Measurements from ENCODE around the gene SNX30. TPM values are rescaled to one million over a fixed set of nuclear protein-coding genes. Genes with fewer than 3 reads are reported as not detected.
"Not testable (repeated sequence)": the region's sequence is repeated elsewhere in the genome, so short reads cannot be mapped to it uniquely, and the experiment has no call there.

The SNX30 gene
- total RNA-seq (2014; rRNA removed), result 6.8 and 7.9 TPM in 2 replicates
- 3.7 TPM for polyA plus RNA-seq (2012)

GRCh38 chr9:112750016-112750763 lies at the start of gene SNX30:
Gene SNX30, plus strand, starts transcription at chr9:112750760. Its CDS starts 242 bp downstream, at chr9:112751002.
- peak; percentile 86 for DNase-seq (ENCODE audit: low read depth)

- no peak for DNase-seq (ENCODE audit: low read depth)
Measured at GRCh38 chr9:112703304-112703703, 47.3 kb upstream of the SNX30 start.

- peak; percentile 14 for DNase-seq (ENCODE audit: low read depth)
Measured at GRCh38 chr9:112705768-112706427, 44.7 kb upstream of the SNX30 start.

- peak; percentile 22 for DNase-seq (ENCODE audit: low read depth)
Measured at GRCh38 chr9:112711050-112711689, 39.4 kb upstream of the SNX30 start.

GRCh38 chr9:112712678-112713077 lies 37.9 kb upstream of the SNX30 start:
- no peak for DNase-seq (ENCODE audit: low read depth)

GRCh38 chr9:112717661-112718331 lies 32.8 kb upstream of the SNX30 start, which contains the start of gene INIP:
Gene INIP, minus strand, starts transcription at chr9:112718117. Its CDS starts 1,632 bp downstream, at chr9:112716485.
- peak; percentile 96 for DNase-seq (ENCODE audit: low read depth)

GRCh38 chr9:112719241-112719691 lies 31.3 kb upstream of the SNX30 start:
- no peak for DNase-seq (ENCODE audit: low read depth)

- DNase-seq (ENCODE audit: low read depth), result no peak
Measured at GRCh38 chr9:112719696-112720095, 30.9 kb upstream of the SNX30 start.

- DNase-seq (ENCODE audit: low read depth), result no peak
Measured at GRCh38 chr9:112720113-112720780, 30.3 kb upstream of the SNX30 start.

GRCh38 chr9:112722749-112723148 lies 27.8 kb upstream of the SNX30 start:
- DNase-seq (ENCODE audit: low read depth), result not testable (repeated sequence)

- no peak for DNase-seq (ENCODE audit: low read depth)
Measured at GRCh38 chr9:112725961-112726360, 24.6 kb upstream of the SNX30 start.

GRCh38 chr9:112726428-112726827 lies 24.1 kb upstream of the SNX30 start:
- no peak for DNase-seq (ENCODE audit: low read depth)

GRCh38 chr9:112728401-112728800 lies 22.2 kb upstream of the SNX30 start:
- DNase-seq (ENCODE audit: low read depth), result no peak

GRCh38 chr9:112731971-112732370 lies 18.6 kb upstream of the SNX30 start:
- DNase-seq (ENCODE audit: low read depth), result no peak

- no peak for DNase-seq (ENCODE audit: low read depth)
Measured at GRCh38 chr9:112734892-112735291, 15.7 kb upstream of the SNX30 start.

GRCh38 chr9:112743216-112743836 lies 7.2 kb upstream of the SNX30 start:
- DNase-seq (ENCODE audit: low read depth), result no peak

- DNase-seq (ENCODE audit: low read depth), result no peak
Measured at GRCh38 chr9:112744177-112744576, 6.4 kb upstream of the SNX30 start.

GRCh38 chr9:112747094-112747493 lies 3.5 kb upstream of the SNX30 start:
- no peak for DNase-seq (ENCODE audit: low read depth)

- no peak for DNase-seq (ENCODE audit: low read depth)
Measured at GRCh38 chr9:112750764-112751055, 150 bp downstream of the SNX30 start.

- peak; percentile 64 for DNase-seq (ENCODE audit: low read depth)
Measured at GRCh38 chr9:112751056-112751795, 666 bp downstream of the SNX30 start.

Data from LHCN-M2 (cell line).